Frontal cortex (tissue), 4 donors: Measurements from ENCODE around the gene TRABD. TPM values are rescaled to one million over a fixed set of nuclear protein-coding genes. Genes with fewer than 3 reads are reported as not detected.
A peak's percentile ranks its signal among the peaks of the same experiment; 100 is the strongest.
"Not testable (repeated sequence)": the region's sequence is repeated elsewhere in the genome, so short reads cannot be mapped to it uniquely, and the experiment has no call there.

Source experiments
- DNase-seq, 2 donors: peaks; one replicate each; pipeline ENCODE4 v3.0.0; 2012; ENCODE audit warnings: low spot score in 2 of 2
- FAIRE-seq: peaks from 2 replicates; lab custom pipeline; 2012; peaks lifted over from hg19 to GRCh38; lab: Jason Lieb, UNC
- total RNA-seq: library from RNA; depleted of rRNA; stranded (reverse); fragments of >200 nt; gene quantifications from one replicate; pipeline ENCODE4 v1.2.3, GENCODE V29; 2014
- donor health status: control.
- donor health status: control.
- donor health status: control.

The TRABD gene, protein sequence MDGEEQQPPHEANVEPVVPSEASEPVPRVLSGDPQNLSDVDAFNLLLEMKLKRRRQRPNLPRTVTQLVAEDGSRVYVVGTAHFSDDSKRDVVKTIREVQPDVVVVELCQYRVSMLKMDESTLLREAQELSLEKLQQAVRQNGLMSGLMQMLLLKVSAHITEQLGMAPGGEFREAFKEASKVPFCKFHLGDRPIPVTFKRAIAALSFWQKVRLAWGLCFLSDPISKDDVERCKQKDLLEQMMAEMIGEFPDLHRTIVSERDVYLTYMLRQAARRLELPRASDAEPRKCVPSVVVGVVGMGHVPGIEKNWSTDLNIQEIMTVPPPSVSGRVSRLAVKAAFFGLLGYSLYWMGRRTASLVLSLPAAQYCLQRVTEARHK
- 4.9 TPM for total RNA-seq

DNA sequence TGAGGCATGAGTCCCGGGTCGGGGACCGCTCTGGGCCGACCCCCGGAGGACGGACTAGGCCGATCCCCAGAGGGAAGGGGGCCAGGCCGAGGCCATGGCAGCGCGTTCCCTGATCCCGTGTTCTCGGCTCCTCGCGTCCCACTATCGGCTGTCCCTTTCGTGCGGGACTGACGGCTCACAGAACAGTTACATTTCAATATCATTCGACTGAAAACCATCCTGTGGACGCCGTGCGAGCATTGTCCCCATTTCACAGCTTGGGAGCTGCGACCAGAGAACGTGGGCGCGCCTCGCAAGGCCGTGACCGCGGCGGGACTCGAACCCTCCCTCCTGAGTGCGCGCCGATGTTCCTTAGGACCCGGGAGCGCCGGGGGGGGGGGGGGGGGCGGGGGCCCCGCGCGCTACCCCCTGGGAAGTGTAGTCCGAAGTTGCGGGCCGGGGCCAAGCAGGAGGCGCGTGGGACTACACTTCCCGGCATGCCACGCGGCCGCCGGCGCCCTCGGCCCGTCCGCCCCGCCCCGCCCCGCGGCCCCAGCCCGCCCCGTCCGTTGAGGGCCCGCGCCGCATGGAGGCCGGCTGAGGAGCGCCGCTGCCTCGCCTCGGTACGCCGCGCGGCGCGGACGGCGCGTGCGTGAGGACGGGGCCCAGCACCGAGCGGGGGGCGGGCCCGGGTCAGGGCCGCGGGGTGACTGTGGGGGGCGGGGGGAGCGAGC is at the start of gene TRABD:
Gene TRABD, plus strand, starts transcription at position 539 of the 713 bp plus-strand sequence. CDS start 7,148 bp downstream, outside the sequence.
- DNase-seq (peak; percentile 99 to 100), FAIRE-seq (no peak)

DNA sequence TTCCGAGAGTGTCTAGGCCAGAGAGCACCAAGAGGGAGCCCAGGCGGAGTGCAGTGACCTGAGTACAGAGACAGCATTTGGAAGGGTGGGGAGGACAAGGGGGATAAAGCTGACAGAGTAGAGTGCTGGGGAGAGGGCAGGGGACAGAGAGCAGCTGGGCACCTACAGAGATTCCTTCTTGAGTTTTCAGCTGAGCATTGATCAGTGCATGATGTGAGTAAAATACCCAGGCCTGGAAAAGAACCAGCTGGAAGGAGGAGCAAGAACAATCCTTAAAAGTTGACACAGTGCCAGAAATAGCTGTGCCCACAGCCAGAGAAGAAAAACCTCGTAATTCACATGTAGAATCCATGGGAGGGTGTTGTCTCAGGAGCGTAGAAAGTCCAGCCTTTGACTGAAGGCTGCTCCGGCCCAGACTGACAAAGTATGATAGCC is 49.1 kb upstream of the TRABD start:
- DNase-seq = no peak

DNA sequence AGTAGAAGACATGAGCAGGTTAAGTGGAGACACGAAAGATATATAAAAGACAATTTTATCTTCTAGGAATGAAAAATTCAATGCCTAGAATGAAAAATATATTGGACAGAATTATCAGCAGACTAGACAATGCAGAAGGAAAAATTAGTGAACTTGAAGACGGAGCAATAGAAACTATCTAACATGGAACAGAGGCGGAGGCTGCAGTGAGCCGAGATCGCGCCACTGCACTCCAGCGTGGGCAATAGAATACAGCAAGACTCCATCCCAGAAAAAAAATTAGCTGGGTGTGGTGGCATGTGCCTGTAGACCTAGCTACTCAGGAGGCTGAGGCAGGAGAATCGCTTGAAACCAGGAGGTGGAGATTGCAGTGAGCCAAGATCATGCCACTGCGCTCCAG is 48.4 kb upstream of the TRABD start:
- not testable (repeated sequence) for FAIRE-seq

More for the DNA sequence above, 49.1 kb upstream of the TRABD start:
- no peak for FAIRE-seq

DNA sequence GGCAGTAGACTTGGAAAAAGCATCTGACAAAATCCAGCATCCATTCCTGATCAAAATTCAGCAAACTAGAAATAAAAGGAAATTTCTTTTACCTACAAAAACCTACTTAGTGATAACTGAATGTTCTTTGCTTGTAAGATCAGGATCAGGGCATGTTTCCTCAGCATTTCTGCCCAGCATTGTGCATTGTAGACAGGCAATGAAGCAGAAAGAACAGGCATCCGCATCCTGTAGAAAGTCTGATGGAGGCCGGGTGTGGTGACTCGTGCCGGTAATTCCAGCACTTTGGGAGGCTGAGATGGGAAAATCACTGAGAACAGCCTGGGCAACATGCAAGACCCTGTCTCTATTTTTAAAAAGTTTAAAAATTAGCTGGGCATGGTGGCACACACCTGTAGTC is 47.7 kb upstream of the TRABD start:
- no peak for FAIRE-seq
- no peak for DNase-seq

More for the DNA sequence above, 48.4 kb upstream of the TRABD start:
- DNase-seq = not testable (repeated sequence)

DNA sequence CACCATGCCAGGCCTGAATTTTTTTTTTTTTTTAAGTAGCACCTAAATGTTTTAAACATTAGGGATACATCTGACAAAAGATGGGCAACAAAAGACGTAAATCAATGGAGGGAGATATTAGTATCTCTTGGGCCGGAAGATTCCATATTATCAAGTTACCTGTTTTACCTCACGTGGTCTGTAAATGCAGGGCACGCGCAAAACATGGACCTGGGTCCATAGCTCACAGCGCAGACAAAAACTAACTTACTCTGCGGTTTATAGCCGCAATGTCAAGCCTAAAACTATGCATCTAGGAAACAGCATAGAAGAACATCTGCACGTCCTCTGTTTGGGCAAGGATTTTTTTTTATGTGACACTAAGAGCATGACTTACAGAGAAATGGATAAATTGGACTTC is 46.7 kb upstream of the TRABD start:
- FAIRE-seq = no peak
- no peak for DNase-seq

DNA sequence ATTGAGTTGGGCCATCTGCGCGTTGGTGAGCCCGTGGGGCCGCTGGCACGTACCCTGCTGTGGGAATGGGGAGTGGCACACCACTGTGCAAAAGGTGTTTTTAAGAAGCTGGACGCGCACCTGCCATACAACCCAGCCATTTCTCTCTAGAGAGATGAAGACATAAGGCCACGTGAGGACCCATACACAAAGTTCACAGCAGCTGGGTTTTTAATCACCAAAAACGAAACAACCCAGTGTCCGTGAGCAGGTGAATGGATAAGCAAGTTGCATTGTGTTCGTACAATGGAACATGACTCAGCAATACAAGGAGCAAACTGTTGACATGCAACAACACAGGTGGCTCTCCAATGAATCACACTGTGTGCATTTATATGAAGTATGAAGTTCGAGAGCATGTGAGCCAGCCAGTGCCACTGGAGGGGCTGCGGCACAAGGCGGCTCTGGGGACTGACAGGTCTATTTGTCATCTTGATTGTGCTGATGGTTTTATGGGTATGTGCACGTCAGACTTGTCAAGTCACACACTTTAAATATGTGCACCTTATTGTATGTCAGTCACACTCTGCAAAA is 45.8 kb upstream of the TRABD start:
- no peak for DNase-seq
- no peak for FAIRE-seq

DNA sequence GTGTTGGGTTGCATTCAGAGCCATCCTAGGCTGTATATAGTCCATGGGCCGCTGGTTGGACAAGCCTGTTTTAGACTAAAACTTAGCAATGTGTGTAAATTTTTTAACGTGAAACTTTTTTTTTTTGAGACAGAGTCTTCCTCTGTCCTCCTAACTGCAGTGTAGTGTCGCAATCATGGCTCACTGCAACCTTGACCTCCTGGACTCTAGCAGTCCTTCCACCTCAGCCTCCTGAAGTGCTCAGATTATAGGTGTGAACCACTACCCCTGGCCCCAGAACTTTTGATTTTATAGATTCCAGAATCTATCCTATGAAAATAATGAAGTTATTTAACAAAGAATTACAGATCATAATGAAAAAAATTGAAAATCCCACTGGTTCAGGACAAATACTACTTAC is 45.1 kb upstream of the TRABD start:
- FAIRE-seq = no peak
- no peak for DNase-seq

DNA sequence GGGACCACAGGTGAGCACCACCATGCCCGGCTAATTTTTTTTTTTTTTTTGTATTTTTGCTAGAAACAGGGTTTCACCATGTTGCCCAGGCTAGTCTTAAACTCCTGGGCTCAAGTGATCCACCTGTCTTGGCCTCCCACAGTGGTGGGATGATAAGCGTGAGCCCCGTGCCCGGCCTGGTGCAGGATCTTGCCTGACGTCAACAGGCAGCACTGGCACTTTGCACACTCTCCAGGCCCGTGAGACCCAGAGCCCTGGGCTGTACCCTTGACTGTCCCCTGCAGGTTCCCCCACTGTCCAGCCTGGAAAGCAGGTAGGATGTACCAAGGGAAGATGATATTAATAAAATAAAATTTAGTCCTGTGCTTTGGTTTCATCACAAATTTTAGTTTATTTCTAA is 44.3 kb upstream of the TRABD start:
- FAIRE-seq = no peak
- DNase-seq = no peak

DNA sequence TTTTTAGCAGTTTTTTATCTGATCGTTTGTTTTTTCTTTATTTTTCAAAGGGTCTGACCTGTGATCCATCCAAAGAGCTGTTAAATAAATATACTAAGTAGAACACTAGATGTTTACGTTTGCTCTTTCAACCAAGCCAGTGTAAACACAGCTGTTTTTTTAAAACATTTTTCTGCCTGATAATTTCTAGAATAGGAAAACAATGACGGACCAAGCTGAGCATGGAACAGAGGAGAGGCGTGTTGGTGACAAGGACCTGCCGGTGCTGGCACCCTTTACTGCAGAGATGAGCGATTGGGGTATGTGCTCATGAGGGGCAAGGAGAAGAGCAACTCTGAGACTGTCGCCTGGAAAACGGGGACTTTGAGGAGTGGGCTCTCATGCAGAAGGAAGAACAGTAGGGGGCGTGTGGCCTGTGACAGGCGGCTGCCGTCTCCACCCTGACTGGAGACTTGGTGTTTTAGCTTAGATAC is 43.8 kb upstream of the TRABD start:
- no peak for DNase-seq
- no peak for FAIRE-seq

DNA sequence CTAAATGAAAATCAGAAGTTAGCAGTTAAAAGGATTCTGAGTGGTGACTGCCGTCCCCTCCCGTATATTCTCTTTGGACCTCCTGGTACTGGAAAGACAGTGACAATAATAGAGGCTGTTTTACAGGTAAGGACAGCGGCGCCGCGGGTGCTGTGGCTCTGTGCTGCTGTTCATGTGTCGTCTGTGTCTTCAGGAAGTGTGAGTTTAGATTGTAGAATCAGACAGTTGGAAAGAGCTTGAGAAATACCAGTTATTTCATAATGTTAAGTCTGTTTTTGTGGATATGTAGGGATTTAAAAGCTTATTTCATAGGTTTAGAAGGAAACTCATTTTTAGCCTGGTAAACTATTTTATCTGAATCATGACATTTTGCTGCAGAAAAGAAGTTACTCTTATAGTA is 42.6 kb upstream of the TRABD start:
- DNase-seq (no peak), FAIRE-seq (no peak)

DNA sequence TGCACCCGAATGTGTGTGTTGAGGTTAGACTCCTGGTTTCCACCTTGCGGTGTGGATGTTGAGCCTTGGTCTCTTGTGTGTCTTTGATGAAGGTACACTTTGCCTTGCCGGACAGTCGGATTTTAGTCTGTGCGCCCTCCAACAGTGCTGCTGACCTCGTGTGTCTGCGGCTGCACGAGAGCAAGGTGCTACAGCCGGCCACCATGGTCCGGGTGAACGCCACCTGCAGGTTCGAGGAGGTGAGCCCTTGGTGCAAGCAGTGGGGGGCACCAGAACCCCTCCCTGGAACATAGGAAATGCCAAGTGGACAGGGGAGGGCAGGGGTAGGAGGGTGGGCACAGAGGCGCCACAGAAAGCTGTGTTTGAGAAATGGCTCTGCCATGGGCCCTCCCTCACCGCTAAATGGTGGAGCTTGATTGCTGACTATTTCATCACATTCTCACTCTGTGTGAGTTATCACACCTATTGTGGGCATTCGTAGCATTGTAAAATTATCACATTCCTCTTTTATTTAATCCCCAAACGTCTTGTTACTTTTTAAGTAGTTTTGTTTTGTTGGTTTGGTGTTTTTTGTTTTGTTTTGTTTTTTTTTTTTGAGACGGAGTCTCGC is 41.6 kb upstream of the TRABD start:
- FAIRE-seq (no peak), DNase-seq (no peak)

DNA sequence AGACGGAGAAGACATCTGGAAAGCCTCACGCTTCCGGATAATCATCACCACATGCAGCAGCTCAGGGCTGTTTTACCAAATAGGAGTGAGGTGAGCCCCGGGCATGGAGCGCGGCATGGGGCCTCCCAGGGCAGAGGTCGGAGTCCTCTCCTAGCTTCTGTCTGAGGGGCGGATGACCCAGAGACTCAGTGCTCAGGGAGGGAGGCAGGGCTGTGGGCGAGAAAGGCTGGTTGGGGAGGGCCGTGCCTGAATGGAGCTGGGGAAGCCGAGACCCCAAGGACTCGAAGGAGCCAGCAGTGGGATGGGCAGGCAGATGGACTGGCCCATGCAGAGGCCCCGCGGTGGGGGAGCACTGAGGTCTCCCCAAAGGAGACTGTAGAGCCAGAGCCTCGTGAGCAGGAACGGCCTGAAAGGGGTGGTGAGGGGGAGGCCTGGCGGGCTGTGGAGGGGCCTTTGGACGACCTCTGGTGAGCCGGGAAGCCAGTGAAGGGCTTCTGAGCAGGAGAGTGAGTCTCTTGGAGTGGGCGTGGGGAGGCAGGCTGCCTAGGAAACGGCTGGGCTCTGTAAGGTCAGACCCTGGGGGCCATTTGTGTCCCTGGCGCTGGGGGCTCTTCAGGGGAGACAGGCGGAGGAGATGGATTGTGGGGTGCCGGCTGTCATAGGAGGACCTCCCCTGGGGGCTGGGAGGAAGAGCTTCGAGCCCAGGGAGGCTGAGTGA is 39.8 kb upstream of the TRABD start:
- FAIRE-seq = no peak
- DNase-seq = no peak

DNA sequence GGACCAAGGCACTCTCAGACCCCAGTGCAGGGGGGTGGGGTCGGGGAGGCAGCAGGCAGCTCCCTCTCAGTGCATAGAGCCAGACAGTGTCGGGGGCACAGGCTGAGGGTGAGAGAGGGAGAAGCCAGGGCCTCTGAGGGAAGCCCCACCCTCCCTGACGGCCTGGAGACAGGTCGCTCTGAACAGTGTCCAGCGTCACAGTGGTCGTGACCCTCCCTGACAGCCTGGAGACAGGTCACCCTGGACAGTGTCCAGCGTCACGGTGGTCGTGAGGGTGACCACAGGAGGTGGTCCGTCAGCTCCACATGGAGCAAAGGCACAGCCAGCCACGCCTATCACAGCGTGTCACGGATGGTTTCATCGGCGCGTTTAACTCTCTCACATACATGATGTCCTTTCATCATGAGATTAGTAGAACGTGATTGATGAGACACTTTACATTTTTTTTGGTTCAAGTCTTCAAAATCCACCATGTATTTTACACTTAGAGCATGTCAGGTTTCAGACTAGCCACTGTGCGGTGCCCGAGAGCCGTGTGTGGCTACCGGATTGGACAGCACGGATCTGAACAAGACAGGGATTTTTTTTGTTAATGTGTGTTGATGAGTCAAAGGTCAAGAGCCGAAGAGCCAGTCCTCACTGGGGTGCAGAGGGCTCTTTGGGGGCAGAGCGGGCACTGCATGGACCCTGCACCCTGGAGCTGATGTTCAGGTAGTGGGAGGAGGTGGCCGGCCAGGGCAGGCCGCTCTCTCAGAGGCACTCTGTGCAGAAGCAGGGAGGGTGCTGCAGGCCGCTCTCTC is 39.1 kb upstream of the TRABD start:
- FAIRE-seq = no peak

DNA sequence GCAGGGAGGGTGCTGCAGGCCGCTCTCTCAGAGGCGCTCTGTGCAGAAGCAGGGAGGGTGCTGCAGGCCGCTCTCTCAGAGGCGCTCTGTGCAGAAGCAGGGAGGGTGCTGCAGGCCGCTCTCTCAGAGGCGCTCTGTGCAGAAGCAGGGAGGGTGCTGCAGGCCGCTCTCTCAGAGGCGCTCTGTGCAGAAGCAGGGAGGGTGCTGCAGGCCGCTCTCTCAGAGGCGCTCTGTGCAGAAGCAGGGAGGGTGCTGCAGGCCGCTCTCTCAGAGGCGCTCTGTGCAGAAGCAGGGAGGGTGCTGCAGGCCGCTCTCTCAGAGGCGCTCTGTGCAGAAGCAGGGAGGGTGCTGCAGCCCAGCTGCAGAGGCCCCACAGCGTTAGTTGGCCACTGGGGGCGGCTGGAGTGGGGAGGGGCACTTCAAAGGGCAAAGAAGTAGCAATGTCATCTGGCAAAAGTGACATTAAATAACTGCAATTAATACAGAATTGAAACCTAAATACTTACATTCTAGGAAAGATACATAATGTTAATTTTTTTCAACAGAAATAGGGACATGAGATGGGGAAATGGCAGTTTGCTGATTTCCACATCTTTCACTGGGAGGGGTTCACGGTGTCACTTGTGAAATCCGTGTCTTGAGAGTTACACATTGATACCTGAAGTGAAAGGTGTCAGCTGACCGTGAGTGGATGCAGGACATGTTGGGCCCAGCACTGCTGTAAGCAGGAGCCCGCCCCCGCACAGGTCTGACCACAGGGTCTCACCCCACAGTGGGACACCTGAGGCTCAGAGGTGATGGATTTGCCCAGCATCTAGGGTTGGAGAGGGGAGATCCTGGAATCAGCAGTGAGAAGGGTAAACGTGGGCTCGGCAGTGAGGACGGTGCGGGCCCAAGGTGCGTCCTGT is 38.2 kb upstream of the TRABD start:
- FAIRE-seq, DNase-seq: not testable (repeated sequence)

More for the DNA sequence above, 39.1 kb upstream of the TRABD start:
- peak; percentile 69 to 78 for DNase-seq

DNA sequence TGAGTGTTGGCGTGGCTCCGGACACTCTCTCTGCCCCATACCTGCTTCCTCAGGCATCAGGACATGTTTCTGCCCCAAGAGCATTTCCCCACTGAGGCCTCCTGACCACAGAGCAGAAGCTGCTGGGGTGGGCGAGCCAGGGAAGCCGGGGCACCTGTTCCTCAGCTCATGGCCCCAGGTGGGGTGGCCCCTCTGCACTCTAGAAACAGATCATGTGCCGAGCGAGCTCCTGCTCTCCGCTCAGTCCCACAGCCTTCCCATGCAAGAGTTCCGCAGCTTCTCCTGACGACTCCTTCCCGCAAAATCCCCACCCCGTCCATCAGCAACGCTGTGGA is 37.6 kb upstream of the TRABD start:
- no peak for FAIRE-seq
- no peak for DNase-seq

DNA sequence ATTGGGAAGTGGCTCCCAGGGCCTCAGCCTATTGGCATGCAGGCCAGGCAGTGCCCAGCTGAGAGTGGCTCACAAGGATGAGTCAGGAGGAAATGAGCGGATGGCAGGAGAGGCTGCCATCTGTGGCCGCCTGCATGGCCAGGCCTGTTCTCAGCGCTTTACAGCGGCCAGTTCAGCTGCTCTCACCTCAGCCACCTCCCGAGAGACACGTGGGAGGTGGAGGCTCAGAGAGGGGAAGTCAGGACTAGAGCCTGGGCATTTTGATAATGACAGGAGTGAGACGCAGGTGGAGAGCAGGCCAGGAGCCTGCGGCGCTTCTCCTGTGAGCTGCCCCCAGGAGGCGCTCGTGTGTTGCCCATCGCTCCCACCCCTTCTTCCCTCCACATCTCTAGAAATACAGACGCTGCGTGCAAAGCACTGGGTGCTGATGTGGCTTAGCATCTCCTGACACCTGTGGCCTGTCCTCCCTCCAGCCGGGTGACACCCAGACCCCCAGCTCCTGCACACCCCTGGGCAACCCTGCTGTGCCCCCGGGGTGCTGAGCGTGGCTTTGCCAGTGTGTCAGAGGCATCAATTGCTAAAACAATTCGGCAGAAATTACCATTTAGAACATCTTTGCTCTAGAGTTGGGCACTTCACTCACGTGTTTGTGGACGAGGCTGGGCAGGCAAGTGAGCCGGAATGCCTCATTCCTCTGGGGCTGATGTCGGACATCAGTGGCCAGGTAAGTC is 36.6 kb upstream of the TRABD start:
- peak in 1 of 2 donors; percentile 62 for DNase-seq
- no peak for FAIRE-seq
